ENCODE measurements around the gene PITX2. TPM values are rescaled to one million over a fixed set of nuclear protein-coding genes. Genes with fewer than 3 reads are reported as not detected.

PITX2 gene
- polyA plus RNA-seq, 2 donors: 1.3 to 2.1 TPM

DNA sequence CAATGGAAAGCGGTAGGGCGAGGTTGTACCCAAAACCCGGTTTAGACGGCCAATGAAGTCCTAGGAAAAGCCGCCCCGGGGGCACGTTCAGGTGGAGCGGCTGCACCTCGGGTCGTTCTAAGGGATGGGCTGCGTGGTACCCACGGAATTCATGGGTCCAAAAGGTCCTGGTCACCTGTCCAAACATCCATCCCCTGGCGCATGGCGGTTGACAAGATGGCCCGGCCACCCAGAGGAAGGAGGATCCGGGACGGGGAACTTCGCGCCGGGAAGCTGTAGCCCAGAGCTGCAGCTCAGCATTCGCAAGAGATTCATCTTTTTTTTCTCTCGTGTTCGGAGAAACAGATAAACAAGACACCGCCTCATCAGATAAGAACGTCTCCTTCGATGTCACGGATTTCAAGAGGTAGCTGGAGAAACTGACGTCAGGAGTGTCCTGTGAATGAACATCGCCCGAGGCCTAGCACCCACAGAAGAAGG is 10.9 kb downstream of the PITX2 start:
- Histone ChIP-seq H3K27ac (ENCODE audit: low read depth in 2 of 2, low read length in 1 of 2) (no peak overlapping the region), H3K27me3 (ENCODE audit: control insufficient read depth in 1 of 2, insufficient read depth in 2 of 2, low read length in 2 of 2) (peaks cover 7 to 47% of the 10 kb centered on the region in 2 donors), H3K4me3 (ENCODE audit: low read depth in 1 of 2, low read length in 2 of 2) (no peak overlapping the region), H3K9me3 (ENCODE audit: control insufficient read depth in 2 of 2, insufficient read depth in 1 of 2, low read depth in 1 of 2, low read length in 1 of 2) (peaks cover 0 to 18% of the 10 kb centered on the region in 2 donors), H3K36me3 (ENCODE audit: control insufficient read depth in 2 of 2, insufficient read depth in 2 of 2, low read length in 1 of 2) (no peaks in the 10 kb centered on the region), H3K4me1 (ENCODE audit: control insufficient read depth in 2 of 2, insufficient read depth in 2 of 2, low read length in 1 of 2) (peaks cover 0 to 3% of the 10 kb centered on the region in 2 donors)
- 18 to 22% methylated on average over 30 of the region's 30 CpGs for WGBS, 2 donors

DNA sequence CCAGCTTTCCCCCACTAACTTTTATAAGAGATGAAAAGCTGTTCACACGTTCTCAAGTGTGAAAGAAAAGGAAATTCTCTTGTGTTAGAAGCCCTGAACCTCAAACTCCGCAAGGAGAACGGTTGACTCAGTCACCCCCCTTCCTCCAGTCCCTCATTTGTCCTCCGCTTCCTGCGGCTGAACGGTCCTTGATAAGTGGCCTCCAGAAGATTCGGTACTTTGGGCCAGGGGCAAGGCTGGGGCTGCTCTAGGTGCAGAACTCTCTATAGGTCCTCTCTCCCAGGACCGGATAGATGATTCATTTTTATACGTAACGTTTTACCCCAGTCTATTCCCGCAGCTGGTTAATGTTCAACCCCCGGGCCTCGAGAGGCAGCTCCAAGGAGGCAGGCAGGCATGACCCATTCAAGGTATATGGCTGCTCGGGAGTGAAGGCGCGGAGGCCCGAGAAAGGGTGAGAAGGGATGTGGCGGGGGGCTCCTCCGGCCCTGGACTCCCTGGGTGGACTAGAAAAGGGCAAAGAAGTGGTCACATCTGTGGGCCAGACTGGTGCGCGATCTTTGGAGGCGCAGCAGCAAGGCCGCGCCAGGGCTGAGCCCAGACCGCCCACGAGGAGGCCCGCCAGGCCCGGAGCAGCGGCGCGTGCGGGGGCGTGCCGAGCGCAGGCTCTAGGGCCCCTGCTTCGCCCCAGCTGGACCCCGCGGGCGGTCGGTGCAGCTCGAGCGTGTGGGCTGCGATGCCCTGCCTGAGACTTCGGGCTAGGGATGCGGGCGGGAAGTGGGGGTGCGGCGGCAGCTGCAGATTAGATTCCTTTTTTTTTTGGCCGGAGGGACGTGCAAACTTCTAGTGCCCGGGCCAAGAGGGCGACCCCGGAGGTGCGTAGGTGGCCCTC is 11.7 kb downstream of the PITX2 start:
- Histone ChIP-seq H3K36me3 (ENCODE audit: control insufficient read depth in 2 of 2, insufficient read depth in 2 of 2, low read length in 1 of 2) (no peaks in the 10 kb centered on the region), H3K9me3 (ENCODE audit: control insufficient read depth in 2 of 2, insufficient read depth in 1 of 2, low read depth in 1 of 2, low read length in 1 of 2) (peaks cover 0 to 18% of the 10 kb centered on the region in 2 donors), H3K27ac (ENCODE audit: low read depth in 2 of 2, low read length in 1 of 2) (no peak overlapping the region), H3K4me1 (ENCODE audit: control insufficient read depth in 2 of 2, insufficient read depth in 2 of 2, low read length in 1 of 2) (peaks cover 0 to 3% of the 10 kb centered on the region in 2 donors), H3K27me3 (ENCODE audit: control insufficient read depth in 1 of 2, insufficient read depth in 2 of 2, low read length in 2 of 2) (peaks cover 7 to 46% of the 10 kb centered on the region in 2 donors), H3K4me3 (ENCODE audit: low read depth in 1 of 2, low read length in 2 of 2) (peak overlapping the region in 1 of 2 donors; percentile 4)
- 12% methylated on average over 42 to 54 of the region's 54 CpGs for WGBS, 2 donors

DNA sequence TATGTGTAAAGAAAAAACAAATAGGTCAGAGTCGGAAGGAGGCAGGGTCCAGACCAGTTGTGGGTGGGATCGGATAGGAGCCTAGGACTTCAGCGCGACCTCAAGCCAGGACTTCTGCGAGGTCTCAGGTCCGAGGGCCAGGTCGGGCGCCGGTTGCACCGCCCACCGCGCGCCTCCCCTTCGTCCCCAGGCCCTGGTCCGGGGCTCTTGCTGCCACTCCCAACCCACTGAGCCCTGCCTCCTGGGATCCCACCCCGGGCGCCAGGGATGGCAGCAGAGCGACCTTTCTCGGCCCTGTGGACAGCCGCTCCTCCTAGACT is 12.3 kb downstream of the PITX2 start:
- H3K36me3 ChIP-seq (ENCODE audit: control insufficient read depth in 2 of 2, insufficient read depth in 2 of 2, low read length in 1 of 2): no peaks in the 10 kb centered on the region
- no peak overlapping the region for H3K27ac ChIP-seq (ENCODE audit: low read depth in 2 of 2, low read length in 1 of 2)
- 25 to 29% methylated on average over 17 to 20 of the region's 20 CpGs for WGBS, 2 donors
- H3K9me3 ChIP-seq (ENCODE audit: control insufficient read depth in 2 of 2, insufficient read depth in 1 of 2, low read depth in 1 of 2, low read length in 1 of 2): peaks cover 0 to 15% of the 10 kb centered on the region in 2 donors
- peaks cover 0 to 3% of the 10 kb centered on the region in 2 donors for H3K4me1 ChIP-seq (ENCODE audit: control insufficient read depth in 2 of 2, insufficient read depth in 2 of 2, low read length in 1 of 2)
- no peak overlapping the region for H3K4me3 ChIP-seq (ENCODE audit: low read depth in 1 of 2, low read length in 2 of 2)
- H3K27me3 ChIP-seq (ENCODE audit: control insufficient read depth in 1 of 2, insufficient read depth in 2 of 2, low read length in 2 of 2): peaks cover 7 to 40% of the 10 kb centered on the region in 2 donors

DNA sequence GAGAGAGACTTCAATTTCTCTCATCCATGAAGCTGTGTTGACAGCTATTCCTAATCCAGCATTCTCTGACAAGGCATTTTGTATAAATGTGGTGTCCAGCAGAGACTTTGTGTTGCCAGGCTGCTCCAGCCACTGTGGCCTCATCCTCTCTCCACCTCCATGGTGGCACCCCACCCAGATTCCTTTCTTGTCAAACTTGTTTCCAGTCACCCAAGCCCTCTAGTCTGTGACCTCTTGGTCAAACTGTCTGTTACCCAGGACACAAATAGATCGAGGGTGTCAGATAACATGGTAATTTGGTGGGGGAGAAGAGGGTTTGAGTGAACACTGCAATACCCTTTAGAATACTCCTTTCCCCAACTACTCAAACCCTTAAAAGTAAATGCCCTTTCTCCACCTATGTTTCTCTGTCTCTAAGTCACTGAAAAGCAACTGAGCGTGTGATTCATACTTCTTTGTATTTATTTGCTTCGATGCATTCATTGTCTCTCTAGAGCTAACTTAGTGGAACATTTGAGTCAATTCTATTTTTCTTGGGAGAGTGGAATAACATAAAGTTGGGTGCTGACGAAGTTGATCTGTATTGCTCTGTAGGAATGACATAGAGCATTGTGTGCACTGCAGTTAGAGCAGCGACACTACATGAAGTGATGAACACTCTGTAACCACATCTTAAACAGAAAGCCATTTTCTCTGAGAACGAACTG is 13.7 kb downstream of the PITX2 start:
- Histone ChIP-seq H3K9me3 (ENCODE audit: control insufficient read depth in 2 of 2, insufficient read depth in 1 of 2, low read depth in 1 of 2, low read length in 1 of 2) (peaks cover 0 to 9% of the 10 kb centered on the region in 2 donors), H3K4me1 (ENCODE audit: control insufficient read depth in 2 of 2, insufficient read depth in 2 of 2, low read length in 1 of 2) (peaks cover 0 to 3% of the 10 kb centered on the region in 2 donors), H3K36me3 (ENCODE audit: control insufficient read depth in 2 of 2, insufficient read depth in 2 of 2, low read length in 1 of 2) (no peaks in the 10 kb centered on the region), H3K27me3 (ENCODE audit: control insufficient read depth in 1 of 2, insufficient read depth in 2 of 2, low read length in 2 of 2) (peaks cover 7 to 29% of the 10 kb centered on the region in 2 donors), H3K4me3 (ENCODE audit: low read depth in 1 of 2, low read length in 2 of 2) (no peak overlapping the region), H3K27ac (ENCODE audit: low read depth in 2 of 2, low read length in 1 of 2) (no peak overlapping the region)
- WGBS, 2 donors: 31 to 32% methylated on average over 6 of the region's 6 CpGs

DNA sequence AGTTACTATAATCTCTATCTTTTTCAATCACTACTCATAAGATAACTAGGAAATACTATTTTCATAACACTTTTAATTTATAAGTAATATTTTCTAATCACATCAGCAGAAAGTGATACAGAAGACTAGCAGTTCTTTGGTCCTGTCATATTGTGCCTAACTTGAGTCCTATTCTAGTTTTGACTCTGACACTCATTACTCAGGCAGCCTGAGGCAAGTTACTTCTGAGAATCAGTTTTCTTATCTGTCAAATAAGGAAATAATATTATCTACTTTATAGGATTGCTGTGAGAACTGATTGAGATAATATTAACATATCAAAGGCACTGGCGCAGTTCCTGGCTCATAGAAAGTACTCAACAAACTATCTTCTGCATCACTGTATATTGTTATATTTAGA is 17.8 kb downstream of the PITX2 start:
- Histone ChIP-seq H3K4me1 (ENCODE audit: control insufficient read depth in 2 of 2, insufficient read depth in 2 of 2, low read length in 1 of 2) (no peaks in the 10 kb centered on the region), H3K4me3 (ENCODE audit: low read depth in 1 of 2, low read length in 2 of 2) (no peak overlapping the region), H3K36me3 (ENCODE audit: control insufficient read depth in 2 of 2, insufficient read depth in 2 of 2, low read length in 1 of 2) (no peaks in the 10 kb centered on the region), H3K9me3 (ENCODE audit: control insufficient read depth in 2 of 2, insufficient read depth in 1 of 2, low read depth in 1 of 2, low read length in 1 of 2) (no peaks in the 10 kb centered on the region), H3K27me3 (ENCODE audit: control insufficient read depth in 1 of 2, insufficient read depth in 2 of 2, low read length in 2 of 2) (peaks cover 2 to 4% of the 10 kb centered on the region in 2 donors), H3K27ac (ENCODE audit: low read depth in 2 of 2, low read length in 1 of 2) (no peak overlapping the region)
- 72 to 80% methylated on average over 1 of the region's 1 CpG for WGBS, 2 donors

DNA sequence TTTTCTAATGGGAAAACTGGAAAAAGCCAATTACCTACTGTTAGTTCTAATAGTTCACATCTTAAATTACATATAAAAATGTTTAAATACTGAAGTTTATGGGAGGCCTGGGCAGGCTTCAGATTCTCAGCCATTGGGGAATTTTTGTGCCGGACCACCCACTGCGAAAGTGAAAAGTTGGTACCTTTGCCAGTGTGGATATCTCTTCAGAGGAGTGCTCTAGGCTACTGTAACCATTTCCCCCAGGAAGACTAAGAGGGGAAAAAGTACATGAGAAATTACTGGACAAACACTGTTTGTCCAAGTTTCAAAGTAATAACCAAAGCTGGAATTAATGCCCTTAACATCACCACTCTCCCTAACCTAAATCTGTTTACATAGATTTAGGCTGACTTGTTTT is 20.8 kb downstream of the PITX2 start:
- Histone ChIP-seq H3K36me3 (ENCODE audit: control insufficient read depth in 2 of 2, insufficient read depth in 2 of 2, low read length in 1 of 2) (no peaks in the 10 kb centered on the region), H3K4me1 (ENCODE audit: control insufficient read depth in 2 of 2, insufficient read depth in 2 of 2, low read length in 1 of 2) (no peaks in the 10 kb centered on the region), H3K27ac (ENCODE audit: low read depth in 2 of 2, low read length in 1 of 2) (no peak overlapping the region), H3K4me3 (ENCODE audit: low read depth in 1 of 2, low read length in 2 of 2) (no peak overlapping the region), H3K27me3 (ENCODE audit: control insufficient read depth in 1 of 2, insufficient read depth in 2 of 2, low read length in 2 of 2) (no peaks in the 10 kb centered on the region), H3K9me3 (ENCODE audit: control insufficient read depth in 2 of 2, insufficient read depth in 1 of 2, low read depth in 1 of 2, low read length in 1 of 2) (no peaks in the 10 kb centered on the region)
- WGBS, 2 donors: 89 to 95% methylated on average over 2 of the region's 2 CpGs

DNA sequence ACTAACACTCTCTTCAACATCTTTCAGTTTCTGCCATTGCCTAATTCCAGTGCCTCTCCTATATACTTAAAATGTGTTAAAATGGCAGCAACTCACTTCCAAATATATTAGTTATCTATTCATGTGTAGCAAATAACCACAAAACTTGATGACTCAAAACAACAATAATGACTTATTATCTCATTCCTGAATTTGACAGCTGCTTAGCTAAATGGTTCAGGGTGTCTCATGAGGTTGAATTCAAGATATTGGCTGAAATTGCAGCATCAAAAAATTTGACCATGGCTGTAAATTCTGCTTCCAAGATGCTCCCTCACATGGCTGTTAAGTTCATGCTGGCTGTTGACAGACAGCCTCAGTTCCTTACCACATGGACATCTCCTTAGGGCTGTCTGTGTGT is 25.3 kb downstream of the PITX2 start:
- no peaks in the 10 kb centered on the region for H3K36me3 ChIP-seq (ENCODE audit: control insufficient read depth in 2 of 2, insufficient read depth in 2 of 2, low read length in 1 of 2)
- H3K27ac ChIP-seq (ENCODE audit: low read depth in 2 of 2, low read length in 1 of 2): no peak overlapping the region
- H3K9me3 ChIP-seq (ENCODE audit: control insufficient read depth in 2 of 2, insufficient read depth in 1 of 2, low read depth in 1 of 2, low read length in 1 of 2): no peaks in the 10 kb centered on the region
- H3K4me3 ChIP-seq (ENCODE audit: low read depth in 1 of 2, low read length in 2 of 2): no peak overlapping the region
- no peaks in the 10 kb centered on the region for H3K4me1 ChIP-seq (ENCODE audit: control insufficient read depth in 2 of 2, insufficient read depth in 2 of 2, low read length in 1 of 2)
- no peaks in the 10 kb centered on the region for H3K27me3 ChIP-seq (ENCODE audit: control insufficient read depth in 1 of 2, insufficient read depth in 2 of 2, low read length in 2 of 2)

DNA sequence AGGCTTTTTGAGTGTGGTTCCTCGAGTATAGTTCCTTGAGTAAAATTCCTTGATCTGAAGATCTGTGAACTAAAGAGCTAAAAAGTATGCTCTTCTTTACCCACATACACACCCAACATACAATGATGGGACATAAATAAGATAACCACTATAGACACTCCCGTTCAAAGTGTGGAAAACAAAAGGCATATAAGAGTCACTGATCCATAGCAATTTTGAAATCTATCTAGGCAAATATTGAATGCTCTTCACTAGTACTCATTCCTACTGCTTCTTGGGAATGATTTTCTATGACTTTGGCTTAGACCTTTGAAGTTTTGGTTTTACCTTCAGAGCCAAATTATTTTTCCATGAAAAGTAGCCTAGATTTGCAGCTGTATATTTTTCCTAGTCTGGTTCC is 26.4 kb downstream of the PITX2 start:
- Histone ChIP-seq H3K9me3 (ENCODE audit: control insufficient read depth in 2 of 2, insufficient read depth in 1 of 2, low read depth in 1 of 2, low read length in 1 of 2) (no peaks in the 10 kb centered on the region), H3K4me1 (ENCODE audit: control insufficient read depth in 2 of 2, insufficient read depth in 2 of 2, low read length in 1 of 2) (no peaks in the 10 kb centered on the region), H3K4me3 (ENCODE audit: low read depth in 1 of 2, low read length in 2 of 2) (no peak overlapping the region), H3K27me3 (ENCODE audit: control insufficient read depth in 1 of 2, insufficient read depth in 2 of 2, low read length in 2 of 2) (no peaks in the 10 kb centered on the region), H3K27ac (ENCODE audit: low read depth in 2 of 2, low read length in 1 of 2) (no peak overlapping the region), H3K36me3 (ENCODE audit: control insufficient read depth in 2 of 2, insufficient read depth in 2 of 2, low read length in 1 of 2) (no peaks in the 10 kb centered on the region)
- WGBS, 2 donors: 81 to 85% methylated on average over 2 of the region's 2 CpGs

DNA sequence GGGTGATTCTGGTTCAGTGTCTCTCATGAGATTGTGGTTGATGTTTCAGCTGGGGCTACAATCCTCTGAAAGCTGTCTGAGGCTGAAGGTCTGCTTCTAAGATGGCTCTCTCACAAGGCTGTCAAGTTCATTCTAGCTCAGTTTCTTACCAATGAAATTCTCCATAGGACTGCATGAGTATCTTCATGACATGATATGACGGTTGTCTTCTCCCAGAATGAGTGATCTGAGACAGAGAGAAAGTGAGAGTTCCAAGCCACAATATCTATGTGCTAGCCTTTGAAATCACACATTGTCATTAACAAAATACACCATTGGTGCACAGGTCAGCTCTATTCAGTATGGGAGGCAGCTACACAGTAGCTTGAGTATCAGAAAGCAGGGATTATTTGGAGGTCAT is 27.3 kb downstream of the PITX2 start:
- no peak overlapping the region for H3K27ac ChIP-seq (ENCODE audit: low read depth in 2 of 2, low read length in 1 of 2)
- H3K27me3 ChIP-seq (ENCODE audit: control insufficient read depth in 1 of 2, insufficient read depth in 2 of 2, low read length in 2 of 2): no peaks in the 10 kb centered on the region
- H3K36me3 ChIP-seq (ENCODE audit: control insufficient read depth in 2 of 2, insufficient read depth in 2 of 2, low read length in 1 of 2): no peaks in the 10 kb centered on the region
- H3K9me3 ChIP-seq (ENCODE audit: control insufficient read depth in 2 of 2, insufficient read depth in 1 of 2, low read depth in 1 of 2, low read length in 1 of 2): no peaks in the 10 kb centered on the region
- 67 to 74% methylated on average over 1 of the region's 1 CpG for WGBS, 2 donors
- H3K4me1 ChIP-seq (ENCODE audit: control insufficient read depth in 2 of 2, insufficient read depth in 2 of 2, low read length in 1 of 2): no peaks in the 10 kb centered on the region
- H3K4me3 ChIP-seq (ENCODE audit: low read depth in 1 of 2, low read length in 2 of 2): no peak overlapping the region
